HG03025 (cell line): Measurements from ENCODE around the gene PPP2R5C.
"Not testable (repeated sequence)": the region's sequence is repeated elsewhere in the genome, so short reads cannot be mapped to it uniquely, and the experiment has no call there.

Source experiments
- ATAC-seq: cut with Tn5 transposase; IDR thresholded peaks from one replicate; pipeline ENCODE4 v1.9.1; 2021; ENCODE audit warnings: mild to moderate bottlenecking, moderate library complexity; ENCODE audit not compliant: unreplicated experiment, low FRiP score

Gene PPP2R5C

DNA sequence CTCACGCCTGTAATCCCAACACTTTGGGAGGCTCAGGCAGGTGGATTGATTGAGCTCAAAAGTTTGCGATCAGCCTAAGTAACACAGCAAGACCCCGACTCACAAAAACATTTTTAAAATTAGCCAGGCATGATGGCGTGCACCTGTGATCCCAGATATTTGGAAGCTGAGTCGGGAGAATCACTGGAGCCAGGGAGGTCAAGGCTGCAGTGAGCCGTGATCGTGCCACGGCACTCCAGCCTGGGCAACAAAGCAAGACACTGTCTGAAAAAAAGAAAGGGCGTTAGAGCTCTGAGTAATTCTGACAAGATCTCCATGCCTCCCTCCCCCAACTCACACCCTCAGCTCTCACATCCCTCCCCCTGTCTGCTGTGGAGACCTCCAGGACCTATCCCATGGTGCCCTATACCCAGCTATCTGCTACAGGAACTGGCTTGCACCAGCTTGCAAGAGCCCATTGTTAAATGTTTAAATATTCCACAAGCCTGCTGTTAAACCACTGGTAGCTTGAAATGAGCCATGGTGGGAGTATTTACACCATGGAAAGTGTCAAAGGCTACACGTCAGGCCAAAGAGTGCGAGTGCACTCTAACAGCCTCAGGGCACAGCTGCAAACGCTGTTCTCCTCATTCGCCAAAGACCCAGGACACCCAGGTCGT, 35.1 kb upstream of the PPP2R5C start:
- no peak for ATAC-seq

DNA sequence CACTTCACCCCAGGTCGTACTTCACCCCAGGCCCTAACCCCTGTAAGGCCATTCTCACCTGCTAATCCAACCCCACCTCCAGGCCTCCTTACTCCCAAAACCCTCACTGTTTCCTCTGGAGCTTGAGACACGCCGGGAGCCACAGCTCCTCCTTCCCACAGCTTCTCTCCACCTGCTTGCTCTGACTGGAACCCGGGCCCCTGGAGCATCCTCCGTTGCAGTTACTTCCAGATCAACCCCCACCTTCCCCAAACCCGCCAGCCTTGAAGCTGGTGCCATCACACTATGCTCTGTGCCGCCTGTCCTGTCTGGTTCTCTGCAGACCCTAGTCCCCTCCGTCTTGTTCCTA, 34.6 kb upstream of the PPP2R5C start:
- no peak for ATAC-seq

DNA sequence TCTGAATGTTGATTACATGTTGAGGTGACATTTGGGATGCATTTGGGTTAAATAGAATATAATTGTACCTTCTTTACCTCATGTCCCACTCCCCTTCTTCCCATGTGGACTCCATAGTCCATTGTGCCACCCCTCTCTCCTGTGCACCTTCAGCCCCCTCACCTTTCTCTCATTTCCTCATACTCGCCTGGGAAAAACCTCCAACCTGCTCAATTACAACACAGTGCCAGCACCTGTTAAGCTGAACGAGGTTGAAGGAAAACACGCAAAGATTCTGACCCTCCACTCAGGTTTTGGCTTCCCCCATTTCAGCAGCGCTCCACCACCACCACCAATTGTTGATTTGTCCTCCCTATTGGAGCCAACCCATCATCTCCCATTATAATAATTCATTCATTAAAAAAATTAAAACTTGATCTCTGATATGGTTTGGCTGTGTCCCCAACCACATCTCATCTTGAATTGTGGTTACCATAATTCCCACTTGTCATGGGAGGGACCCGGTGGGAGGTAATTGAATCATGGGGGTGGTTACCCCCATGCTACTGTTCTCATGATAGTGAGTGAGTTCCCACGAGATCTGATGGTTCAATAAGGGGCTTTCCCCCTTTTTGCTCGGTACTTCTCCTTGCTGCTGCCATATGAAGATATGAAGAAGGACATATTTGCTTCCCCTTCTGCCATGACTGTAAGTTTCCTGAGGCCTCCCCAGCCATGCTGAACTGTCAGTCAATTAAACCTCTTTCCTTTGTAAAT, 33.7 kb upstream of the PPP2R5C start:
- no peak for ATAC-seq

DNA sequence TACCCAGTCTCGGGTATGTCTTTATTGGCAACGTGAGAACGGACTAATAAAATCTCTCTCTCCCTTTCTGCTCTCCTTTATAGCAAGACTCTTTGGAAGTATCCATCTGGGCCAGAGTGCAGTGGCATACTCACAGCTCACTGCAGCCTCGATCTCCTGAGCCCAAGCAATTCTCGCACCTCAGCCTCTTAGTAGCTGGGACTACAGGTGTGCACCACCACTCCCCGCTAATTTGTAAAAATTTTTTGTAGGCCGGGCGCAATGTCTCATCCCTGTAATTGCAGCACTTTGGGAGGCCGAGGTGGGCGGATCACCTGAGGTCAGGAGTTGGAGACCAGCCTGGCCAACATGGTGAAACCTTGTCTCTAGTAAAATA, 33.2 kb upstream of the PPP2R5C start:
- ATAC-seq = no peak

DNA sequence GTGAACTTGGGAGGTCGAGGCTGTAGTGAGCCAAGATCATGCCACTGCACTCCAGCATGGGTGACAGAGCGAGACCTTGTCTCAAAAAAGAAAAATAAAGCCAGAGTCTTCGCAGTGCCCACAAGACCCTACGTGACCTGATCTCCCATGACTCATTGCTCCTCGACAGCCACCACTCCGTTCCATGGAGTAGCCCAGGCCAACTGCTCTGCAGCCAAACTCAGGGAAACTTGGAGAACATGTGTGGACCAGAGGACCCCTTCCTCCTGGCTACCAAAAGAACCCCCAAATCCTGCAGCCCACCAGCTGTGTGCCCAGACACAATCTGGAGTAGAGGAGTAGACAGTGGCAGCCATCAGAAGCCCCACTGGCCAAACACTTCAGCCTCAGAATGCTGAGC, 32.1 kb upstream of the PPP2R5C start:
- ATAC-seq = no peak

DNA sequence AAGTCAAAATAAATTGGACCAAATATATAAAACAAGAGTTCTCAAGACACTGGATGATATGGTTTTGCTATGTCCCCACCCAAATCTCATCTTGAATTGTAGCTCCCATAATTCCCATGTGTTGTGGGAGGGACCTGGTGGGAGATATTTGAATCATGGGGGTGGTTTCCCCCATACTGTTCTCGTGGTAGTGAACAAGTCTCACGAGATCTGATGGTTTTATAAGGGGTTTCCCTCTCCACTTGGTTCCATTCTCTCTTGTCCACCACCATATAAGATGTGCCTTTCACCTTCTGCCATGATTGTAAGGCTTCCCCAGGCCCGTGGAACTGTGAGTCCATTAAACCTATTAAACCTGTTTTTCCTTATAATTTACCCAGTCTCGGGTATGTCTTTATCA, 31.4 kb upstream of the PPP2R5C start:
- ATAC-seq = not testable (repeated sequence)

DNA sequence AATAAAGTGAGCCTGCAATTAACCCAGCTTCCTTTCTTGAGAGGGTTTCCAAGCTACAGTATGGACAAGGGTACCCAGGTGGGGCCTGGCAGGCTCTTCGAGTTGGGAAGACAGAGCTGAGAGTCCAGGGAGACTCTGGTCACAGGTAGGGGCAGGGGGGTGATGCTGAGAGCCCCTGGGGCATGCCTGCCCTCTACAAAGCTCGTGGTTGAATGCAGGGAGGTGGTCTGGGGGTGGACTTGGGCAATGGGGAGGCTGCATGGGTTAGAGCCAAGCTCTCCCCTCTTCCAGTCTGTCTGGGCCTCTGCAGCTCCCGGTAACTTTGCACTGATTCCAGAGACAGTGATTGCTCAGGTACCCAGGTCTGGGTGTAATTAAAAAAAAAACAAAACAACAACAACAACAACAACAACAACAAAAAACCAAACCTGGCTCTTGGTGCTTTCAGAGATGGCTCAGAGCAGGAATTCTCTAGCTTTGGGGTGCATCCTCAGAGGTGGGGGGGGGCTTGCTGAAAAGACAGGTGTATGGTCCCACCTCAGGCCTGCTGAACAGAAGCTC, 30.8 kb upstream of the PPP2R5C start:
- ATAC-seq = no peak

DNA sequence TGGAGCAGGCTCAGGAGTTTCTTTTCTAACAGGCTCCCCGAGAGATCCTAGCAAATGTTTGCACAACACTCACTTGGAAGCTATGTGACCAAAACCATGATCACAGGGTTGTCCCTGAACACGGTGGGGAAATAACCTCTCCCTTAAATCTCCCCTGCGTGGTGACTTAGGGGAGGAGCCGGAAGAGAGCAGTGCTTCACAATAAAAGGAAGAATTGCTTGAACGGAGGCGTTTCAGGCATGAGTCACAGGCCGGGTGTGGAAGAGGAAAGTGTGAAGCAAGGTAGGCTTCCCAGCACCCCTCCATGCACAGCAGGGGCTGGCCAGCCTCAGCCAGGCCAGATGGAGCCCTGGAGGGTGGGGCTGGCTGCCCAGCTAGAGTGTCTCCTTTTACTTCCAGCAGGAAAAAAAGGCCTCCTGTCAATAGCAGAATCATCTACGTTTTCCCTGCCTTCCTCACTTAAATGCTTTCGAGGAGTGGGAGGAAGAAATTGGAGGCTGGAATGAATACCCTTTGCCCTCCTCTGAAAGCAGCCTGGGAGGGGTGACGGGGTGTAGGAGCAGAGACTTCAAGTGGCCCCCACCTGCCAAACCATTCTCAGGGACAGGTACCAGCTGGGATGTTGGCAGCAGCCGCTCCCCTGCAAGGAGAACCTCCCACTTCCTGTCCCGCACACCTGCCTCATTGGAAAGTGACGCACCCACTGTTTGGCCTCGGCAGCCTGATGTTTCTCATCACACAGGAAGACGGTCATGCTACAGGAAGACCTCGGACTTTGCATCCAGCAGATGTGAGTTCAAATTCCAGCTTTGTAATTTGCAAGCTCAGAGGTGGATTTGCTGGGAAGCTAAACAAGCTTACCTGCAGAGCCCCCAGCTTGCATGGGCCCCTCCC, 30.1 kb upstream of the PPP2R5C start:
- peak; percentile 63 for ATAC-seq

DNA sequence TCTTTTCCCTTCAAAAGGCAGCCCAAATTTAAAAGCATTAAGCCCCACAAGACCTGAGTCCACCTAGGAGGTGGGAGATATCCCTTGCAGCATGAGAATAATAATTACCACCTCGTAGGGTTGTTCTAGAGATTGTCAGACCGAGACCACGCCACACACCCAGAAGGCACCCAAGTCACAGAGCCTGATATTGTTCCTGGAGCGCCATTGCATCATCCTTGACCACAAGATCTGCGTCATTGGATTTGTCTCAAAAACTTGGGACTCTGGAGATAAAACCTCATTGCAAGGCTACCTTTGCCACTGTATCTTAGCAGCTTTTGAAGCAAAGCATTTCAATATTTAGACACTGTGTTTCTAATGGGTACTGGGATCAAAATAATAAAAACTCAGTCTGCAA, 29.4 kb upstream of the PPP2R5C start:
- no peak for ATAC-seq

DNA sequence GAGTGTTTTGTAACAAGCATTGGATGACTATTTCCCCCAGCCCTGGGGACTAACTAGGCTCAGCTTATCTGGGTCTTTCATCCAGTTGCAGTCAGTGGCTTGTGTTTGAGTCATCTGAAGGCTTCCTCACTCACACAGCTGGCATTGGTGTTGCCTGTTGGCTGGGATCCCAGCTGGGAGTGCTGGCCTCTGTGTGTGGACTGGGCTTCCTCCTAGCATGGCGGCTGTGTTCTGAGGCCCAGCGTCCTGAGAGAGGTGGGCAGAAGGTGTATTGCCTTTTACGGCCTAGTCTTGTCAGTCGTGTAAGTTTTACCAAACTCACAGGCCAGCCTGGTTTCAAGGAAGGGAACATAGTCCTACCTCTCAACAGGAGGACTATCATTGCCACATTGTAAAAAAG, 28.3 kb upstream of the PPP2R5C start:
- no peak for ATAC-seq

DNA sequence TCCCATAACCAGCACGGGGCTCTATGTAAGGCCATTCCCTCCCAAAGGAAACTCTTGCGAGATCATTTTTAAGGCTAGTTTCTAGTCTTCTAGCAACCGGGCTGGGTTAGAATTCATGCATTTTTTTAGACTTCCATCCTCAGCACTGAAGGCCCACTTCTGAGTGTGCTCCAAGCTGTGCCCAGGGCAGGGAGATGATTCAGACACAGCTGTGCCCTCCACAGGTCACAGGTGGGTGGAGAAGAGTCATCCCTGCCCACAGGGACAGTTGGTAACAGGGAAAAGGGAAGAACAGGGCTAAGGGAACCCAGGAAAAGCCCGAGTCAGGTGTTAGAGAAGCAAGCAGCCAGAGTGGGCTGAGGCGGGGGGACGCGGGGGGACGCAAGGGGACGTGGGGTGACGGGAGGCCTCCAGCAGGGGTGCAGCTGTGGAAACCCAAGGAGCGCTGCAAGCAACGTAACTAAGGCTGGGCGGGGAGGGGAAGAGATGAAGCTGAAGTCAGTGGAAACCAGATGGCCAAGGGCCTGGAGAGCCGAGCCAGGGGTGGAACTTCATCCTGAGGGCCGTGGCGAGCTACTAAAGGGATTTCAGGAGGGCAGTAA, 27.2 kb upstream of the PPP2R5C start:
- no peak for ATAC-seq

DNA sequence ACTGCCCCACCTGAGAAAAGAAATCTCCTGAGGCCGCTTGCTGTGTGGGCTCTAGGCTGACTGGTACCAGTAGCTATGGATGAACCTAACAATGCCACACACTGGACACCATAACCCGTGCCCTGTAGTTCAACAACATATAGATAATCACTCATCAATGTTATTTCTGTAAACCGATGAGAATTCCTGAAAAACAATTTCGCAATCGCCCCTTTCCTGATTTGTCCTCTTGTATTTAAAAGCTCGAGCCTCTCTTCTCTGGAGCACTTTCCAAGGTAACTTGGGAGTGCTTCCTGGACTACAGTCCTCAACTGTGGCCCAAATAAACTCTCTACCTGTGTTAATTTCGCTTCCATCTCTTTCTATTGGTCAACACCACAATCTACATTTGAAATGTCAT, 26.1 kb upstream of the PPP2R5C start:
- ATAC-seq = no peak

DNA sequence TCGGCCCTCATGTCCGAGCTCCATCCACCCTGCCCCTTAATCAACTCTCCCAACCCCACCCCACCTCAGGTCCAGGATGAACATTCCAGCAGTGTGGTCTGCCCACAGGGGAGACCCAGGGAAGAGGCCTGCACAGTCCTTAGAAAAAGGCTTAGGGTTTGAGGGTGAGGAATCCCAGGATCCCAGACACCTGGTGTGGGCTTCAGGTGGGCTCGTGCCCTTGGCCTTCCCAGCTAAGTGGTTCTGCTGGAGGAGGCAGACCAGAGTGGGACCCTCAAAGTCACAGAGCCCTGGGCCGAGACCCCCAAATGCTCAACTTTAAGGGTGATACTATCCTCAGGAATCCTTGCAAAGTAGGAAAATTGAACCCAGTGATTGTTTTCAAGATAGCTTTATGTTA, 25.4 kb upstream of the PPP2R5C start:
- no peak for ATAC-seq

DNA sequence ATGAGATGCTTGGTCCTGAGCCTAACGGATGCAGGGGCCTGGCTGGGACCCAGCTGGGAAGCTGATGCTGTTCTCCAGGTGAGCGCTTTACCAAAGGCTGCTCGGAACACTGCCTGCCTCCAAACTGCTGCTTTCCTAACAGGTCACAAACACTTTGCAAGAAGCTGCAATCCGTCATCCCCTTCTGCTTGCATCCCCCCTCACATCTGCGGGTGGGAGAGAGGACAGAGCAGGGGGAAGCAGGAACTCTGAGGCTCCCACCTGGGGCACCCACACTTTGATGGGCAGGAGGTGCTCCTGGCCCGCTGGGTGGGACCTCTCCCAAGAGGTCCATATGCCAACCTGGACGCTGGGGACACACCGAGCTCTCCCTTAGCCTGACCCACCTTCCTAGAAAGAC, 24.9 kb upstream of the PPP2R5C start:
- ATAC-seq = no peak

DNA sequence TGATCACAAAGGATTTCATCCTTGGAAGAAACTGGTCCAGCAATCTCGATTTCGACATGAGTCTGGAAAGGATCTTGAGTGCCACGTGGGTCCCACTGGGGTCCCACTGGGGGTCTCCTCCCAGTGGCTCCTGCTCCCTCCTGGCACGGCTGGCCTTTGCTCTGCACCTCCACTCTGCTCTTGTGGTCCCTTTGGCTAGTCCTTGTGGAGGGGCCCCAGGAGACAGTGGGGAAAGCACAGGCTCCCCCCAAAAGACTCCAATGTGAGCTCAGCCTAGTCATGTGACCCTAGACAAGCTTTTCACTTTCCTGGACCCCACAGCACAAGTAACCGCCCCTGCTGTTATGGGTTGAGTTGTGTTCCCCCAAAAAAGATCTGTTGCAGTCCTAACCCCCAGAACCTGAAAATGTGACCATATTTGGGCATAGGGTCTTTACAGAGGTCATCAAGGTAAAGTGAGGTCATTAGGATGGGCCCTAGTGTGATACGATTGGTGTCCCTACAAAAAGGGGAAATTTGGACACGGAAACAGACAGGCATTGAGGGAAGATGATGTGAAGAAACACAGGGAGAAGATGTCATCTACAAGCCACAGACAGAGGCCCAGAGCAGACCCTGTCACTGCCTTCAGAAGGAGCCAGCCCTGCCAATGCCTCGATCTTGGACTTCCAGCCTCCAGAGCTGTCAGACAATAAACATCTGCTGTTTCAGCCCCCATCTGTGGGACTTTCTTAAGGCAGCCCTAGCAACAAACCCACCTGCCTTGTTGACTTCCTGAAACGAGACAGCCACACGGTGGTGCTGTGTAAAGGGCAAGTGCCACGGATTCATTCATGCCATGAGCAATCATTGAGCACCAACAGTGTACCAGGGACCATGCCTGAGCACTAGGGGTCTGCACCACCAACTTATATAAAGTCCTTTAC, 23.8 kb upstream of the PPP2R5C start:
- ATAC-seq = no peak

DNA sequence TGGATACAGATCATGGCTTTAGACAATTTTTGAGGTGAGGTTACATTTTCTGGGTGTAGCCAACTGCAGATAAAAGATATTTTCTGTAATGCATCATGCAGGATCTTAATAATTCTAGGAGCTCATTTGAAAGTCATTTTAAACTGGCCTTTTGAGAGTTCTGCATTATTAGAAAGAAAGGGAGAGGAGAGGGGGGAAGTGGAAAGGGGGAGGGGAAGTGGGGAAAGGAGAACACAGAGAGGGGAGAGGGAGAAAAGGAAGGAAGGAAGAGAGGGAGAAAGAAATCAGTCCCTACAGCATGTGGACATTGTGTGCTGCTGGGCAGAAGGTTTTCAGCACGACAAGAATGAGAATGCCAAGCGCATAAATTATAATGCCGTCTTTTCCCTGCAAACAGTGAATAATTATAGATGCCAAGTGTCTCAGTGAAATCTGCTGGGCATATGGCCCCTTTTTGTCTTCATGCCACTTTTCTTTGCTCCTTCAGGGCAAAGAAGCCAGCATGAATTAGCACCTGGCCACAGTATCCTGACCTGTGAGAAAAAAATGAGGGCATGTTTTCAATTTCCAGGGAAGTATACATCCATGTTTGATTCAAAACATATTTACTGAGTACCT, 22.7 kb upstream of the PPP2R5C start:
- no peak for ATAC-seq

DNA sequence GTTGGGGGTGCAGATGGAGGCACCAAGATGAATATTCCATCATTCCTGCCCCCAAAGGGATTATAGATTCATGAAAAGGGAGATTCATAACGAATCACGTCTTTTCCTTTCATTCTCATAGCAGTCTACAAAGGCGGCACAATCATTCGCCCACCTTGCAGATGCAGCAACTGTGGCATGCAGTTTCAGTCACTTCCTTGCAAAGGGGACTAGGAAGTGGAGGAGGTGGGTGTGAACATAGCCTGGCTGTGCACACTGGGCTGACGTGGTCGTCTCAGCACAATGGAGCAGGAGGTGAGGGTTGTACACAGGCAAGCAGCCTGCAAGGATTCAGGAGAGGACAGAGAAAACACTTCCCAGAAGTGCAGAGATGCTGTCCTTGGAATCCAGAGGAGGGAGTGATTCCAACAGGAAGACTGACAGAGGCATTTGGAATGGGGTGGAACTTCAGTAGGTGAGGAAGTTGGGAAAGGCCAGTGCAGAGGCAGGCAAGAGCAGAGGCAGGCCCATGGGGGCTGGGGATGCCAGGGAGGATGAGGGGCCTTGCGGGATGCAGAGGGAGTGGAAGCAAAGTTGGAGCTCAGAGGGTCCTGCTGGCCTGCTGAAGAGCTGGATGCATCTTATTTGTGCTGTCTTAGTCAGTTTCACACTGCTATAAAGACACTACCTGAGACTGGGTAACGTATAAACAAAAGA, 21.9 kb upstream of the PPP2R5C start:
- ATAC-seq = no peak

DNA sequence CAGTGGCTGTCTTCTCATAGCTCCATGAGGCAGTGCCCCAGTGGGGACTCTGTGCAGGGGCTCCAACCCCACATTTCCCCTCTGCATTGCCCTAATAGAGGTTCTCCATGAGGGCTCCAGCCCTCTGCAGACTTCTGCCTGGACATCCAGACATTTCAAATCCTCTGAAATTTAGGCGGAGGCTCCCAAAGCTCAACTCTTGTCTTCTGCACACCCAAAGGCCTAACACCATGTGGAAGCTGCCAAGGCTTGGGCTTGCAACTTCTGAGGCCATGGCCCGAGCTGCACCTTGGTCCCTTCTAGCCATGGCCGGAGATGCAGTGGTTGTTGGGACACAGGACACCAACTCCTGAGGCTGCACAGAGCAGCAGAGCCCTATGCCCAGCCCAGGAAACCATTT, 20.5 kb upstream of the PPP2R5C start:
- ATAC-seq = no peak

DNA sequence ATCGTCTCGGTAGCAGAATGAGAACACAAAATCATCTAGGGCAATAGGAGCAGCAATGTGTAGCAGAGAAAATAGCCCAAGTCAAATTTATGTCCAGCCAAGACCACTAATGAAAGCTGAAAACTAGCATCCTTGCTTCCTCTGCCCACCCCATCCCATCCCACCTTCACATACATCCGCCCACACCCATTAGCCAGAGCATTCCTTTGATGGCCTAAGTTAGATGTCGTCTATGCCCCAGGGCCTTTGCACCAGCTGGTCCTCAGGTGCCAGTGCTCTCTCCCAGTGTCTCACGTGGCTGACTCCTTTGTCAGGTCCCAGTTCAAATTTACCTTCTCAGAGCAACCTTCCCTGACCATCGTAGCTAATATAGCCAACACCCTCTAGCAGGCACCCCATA, 17.8 kb upstream of the PPP2R5C start:
- ATAC-seq = no peak
